ENCODE measurements around the gene RBPJL. TPM values are rescaled to one million over a fixed set of nuclear protein-coding genes. Genes with fewer than 3 reads are reported as not detected.

Gene RBPJL
- total RNA-seq: not detected in 2 replicates
- long read RNA-seq: 0 reads

- TF ChIP-seq CTCF (IDR thresholded peaks at IDR 0.05): peak; percentile 74
- Mint-ChIP-seq H3K27ac (ENCODE audit: unreplicated experiment) (no peak within 1 kb of the TSS), H3K4me1 (ENCODE audit: unreplicated experiment) (peaks cover 1% of the 10 kb centered on the region), H3K27me3 (ENCODE audit: unreplicated experiment) (peaks cover 4% of the 10 kb centered on the region), H3K9me3 (ENCODE audit: unreplicated experiment) (no peaks in the 10 kb centered on the region), H3K4me3 (ENCODE audit: unreplicated experiment) (no peak within 1 kb of the TSS), H3K36me3 (ENCODE audit: unreplicated experiment) (no peaks in the 10 kb centered on the region)
- DNase-seq (ENCODE audit: extremely low spot score, unreplicated experiment): no peak
These were observed at the start of gene RBPJL for GRCh38 chr20:45306431-45306982. Gene RBPJL, plus strand, starts transcription at chr20:45306840. Its CDS starts 83 bp downstream, at chr20:45306923.

GRCh38 chr20:45257161-45257560, 49.5 kb upstream of the RBPJL start:
- peaks cover 9% of the 10 kb centered on the region for H3K4me1 Mint-ChIP-seq (ENCODE audit: unreplicated experiment)
- H3K36me3 Mint-ChIP-seq (ENCODE audit: unreplicated experiment): no peaks in the 10 kb centered on the region
- TF ChIP-seq CTCF (IDR thresholded peaks at IDR 0.05): no peak
- H3K9me3 Mint-ChIP-seq (ENCODE audit: unreplicated experiment): no peaks in the 10 kb centered on the region
- peaks cover 51% of the 10 kb centered on the region for H3K27me3 Mint-ChIP-seq (ENCODE audit: unreplicated experiment)
- H3K27ac Mint-ChIP-seq (ENCODE audit: unreplicated experiment): no peak overlapping the region
- no peak overlapping the region for H3K4me3 Mint-ChIP-seq (ENCODE audit: unreplicated experiment)
- DNase-seq (ENCODE audit: extremely low spot score, unreplicated experiment): no peak

- no peaks in the 10 kb centered on the region for H3K36me3 Mint-ChIP-seq (ENCODE audit: unreplicated experiment)
- H3K4me1 Mint-ChIP-seq (ENCODE audit: unreplicated experiment): peaks cover 9% of the 10 kb centered on the region
- DNase-seq (ENCODE audit: extremely low spot score, unreplicated experiment): no peak
- peaks cover 52% of the 10 kb centered on the region for H3K27me3 Mint-ChIP-seq (ENCODE audit: unreplicated experiment)
- H3K9me3 Mint-ChIP-seq (ENCODE audit: unreplicated experiment): no peaks in the 10 kb centered on the region
- TF ChIP-seq CTCF (IDR thresholded peaks at IDR 0.05): no peak
- no peak overlapping the region for H3K27ac Mint-ChIP-seq (ENCODE audit: unreplicated experiment)
- H3K4me3 Mint-ChIP-seq (ENCODE audit: unreplicated experiment): no peak overlapping the region
These were observed 48.9 kb upstream of the RBPJL start for GRCh38 chr20:45257711-45258110.

- Mint-ChIP-seq H3K9me3 (ENCODE audit: unreplicated experiment) (no peaks in the 10 kb centered on the region), H3K4me1 (ENCODE audit: unreplicated experiment) (peaks cover 9% of the 10 kb centered on the region), H3K36me3 (ENCODE audit: unreplicated experiment) (no peaks in the 10 kb centered on the region), H3K4me3 (ENCODE audit: unreplicated experiment) (no peak overlapping the region), H3K27me3 (ENCODE audit: unreplicated experiment) (peaks cover 55% of the 10 kb centered on the region), H3K27ac (ENCODE audit: unreplicated experiment) (no peak overlapping the region)
- DNase-seq (ENCODE audit: extremely low spot score, unreplicated experiment): no peak
- no peak for TF ChIP-seq CTCF (IDR thresholded peaks at IDR 0.05)
These were observed 48.4 kb upstream of the RBPJL start for GRCh38 chr20:45258259-45258658.

GRCh38 chr20:45258664-45259063, 48.0 kb upstream of the RBPJL start:
- H3K27ac Mint-ChIP-seq (ENCODE audit: unreplicated experiment): no peak overlapping the region
- H3K36me3 Mint-ChIP-seq (ENCODE audit: unreplicated experiment): no peaks in the 10 kb centered on the region
- H3K9me3 Mint-ChIP-seq (ENCODE audit: unreplicated experiment): no peaks in the 10 kb centered on the region
- peaks cover 51% of the 10 kb centered on the region for H3K27me3 Mint-ChIP-seq (ENCODE audit: unreplicated experiment)
- H3K4me1 Mint-ChIP-seq (ENCODE audit: unreplicated experiment): peaks cover 9% of the 10 kb centered on the region
- H3K4me3 Mint-ChIP-seq (ENCODE audit: unreplicated experiment): no peak overlapping the region
- TF ChIP-seq CTCF (IDR thresholded peaks at IDR 0.05): no peak
- no peak for DNase-seq (ENCODE audit: extremely low spot score, unreplicated experiment)
